Transverse colon (tissue), 3 donors: ENCODE data around the gene SAA4.
"Not testable (repeated sequence)": the region's sequence is repeated elsewhere in the genome, so short reads cannot be mapped to it uniquely, and the experiment has no call there.

ENCODE experiments used
- POLR2A ChIP-seq: fragments of 450-650 bp; IDR thresholded peaks from one replicate; pipeline ENCODE4 v1.6.1; 2016; ENCODE audit warnings: antibody characterized with exemption, mild to moderate bottlenecking, moderate library complexity
- TF ChIP-seq, protein P1 (sequence below), 5 experiments: fragments of 200-600 bp in 3 of 5; fragments of 450-650 bp in 2 of 5; sonication (generic) in 3 of 5; IDR thresholded peaks; 1 replicate in 2 of 5; 2 replicates in 3 of 5; pipeline ENCODE4 v1.5.1; 2016 to 2017; ENCODE audit warnings: antibody characterized with exemption in 5 of 5, inconsistent platforms in 3 of 5, mild to moderate bottlenecking in 2 of 5, moderate library complexity in 1 of 5

DNA sequence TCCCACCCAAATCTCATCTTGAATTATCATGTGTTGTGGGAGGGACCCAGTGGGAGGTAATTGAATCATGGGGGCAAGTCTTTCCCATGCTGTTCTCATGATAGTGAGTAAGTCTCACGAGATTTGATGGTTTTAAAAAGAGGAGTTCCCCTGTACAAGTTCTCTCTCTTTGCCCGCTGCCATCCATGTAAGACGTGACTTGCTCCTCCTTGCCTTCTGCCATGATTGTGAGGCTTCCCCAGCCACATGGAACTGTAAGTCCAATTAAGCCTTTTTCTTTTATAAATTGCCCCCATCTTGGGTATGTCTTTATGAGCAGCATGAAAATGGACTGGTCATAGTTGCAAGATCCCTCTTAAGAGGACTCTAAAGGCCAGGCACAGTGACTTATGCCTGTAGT is 38.9 kb downstream of the SAA4 start:
- TF ChIP-seq, protein P1, sequence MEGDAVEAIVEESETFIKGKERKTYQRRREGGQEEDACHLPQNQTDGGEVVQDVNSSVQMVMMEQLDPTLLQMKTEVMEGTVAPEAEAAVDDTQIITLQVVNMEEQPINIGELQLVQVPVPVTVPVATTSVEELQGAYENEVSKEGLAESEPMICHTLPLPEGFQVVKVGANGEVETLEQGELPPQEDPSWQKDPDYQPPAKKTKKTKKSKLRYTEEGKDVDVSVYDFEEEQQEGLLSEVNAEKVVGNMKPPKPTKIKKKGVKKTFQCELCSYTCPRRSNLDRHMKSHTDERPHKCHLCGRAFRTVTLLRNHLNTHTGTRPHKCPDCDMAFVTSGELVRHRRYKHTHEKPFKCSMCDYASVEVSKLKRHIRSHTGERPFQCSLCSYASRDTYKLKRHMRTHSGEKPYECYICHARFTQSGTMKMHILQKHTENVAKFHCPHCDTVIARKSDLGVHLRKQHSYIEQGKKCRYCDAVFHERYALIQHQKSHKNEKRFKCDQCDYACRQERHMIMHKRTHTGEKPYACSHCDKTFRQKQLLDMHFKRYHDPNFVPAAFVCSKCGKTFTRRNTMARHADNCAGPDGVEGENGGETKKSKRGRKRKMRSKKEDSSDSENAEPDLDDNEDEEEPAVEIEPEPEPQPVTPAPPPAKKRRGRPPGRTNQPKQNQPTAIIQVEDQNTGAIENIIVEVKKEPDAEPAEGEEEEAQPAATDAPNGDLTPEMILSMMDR (IDR thresholded peaks at IDR 0.05) = not testable (repeated sequence)
- TF ChIP-seq POLR2A = not testable (repeated sequence)
